DOHH2 (cell line): ENCODE data around the gene BLID.

Source experiments
- H3F3A ChIP-seq: fragments of 200-600 bp; sonication (generic), shearing (Covaris generic); 2 replicates; pipeline ENCODE4 v1.6.0; 2016; ENCODE audit warnings: antibody characterized with exemption, mild to moderate bottlenecking; ENCODE audit not compliant: control insufficient read depth, insufficient read depth
- H3K27ac ChIP-seq: fragments of 200-600 bp; sonication (generic); 2 replicates; pipeline ENCODE4 v1.5.1; 2014; ENCODE audit warnings: low read depth, mild to moderate bottlenecking, low read length, moderate library complexity
- H3K27me3 ChIP-seq: fragments of 200-600 bp; sonication (generic); 2 replicates; pipeline ENCODE4 v1.6.1; 2014; ENCODE audit warnings: mild to moderate bottlenecking, low read length, mixed read lengths; ENCODE audit not compliant: control insufficient read depth
- H3K36me3 ChIP-seq: fragments of 200-600 bp; sonication (generic); 2 replicates; pipeline ENCODE4 v1.6.1; 2014; ENCODE audit warnings: mild to moderate bottlenecking, low read length, moderate library complexity, mixed read lengths; ENCODE audit not compliant: control insufficient read depth
- H3K4me1 ChIP-seq: fragments of 200-600 bp; sonication (generic); 2 replicates; pipeline ENCODE4 v1.6.1; 2014; ENCODE audit warnings: mild to moderate bottlenecking, low read length, mixed read lengths; ENCODE audit not compliant: control insufficient read depth
- H3K4me2 ChIP-seq: fragments of 200-600 bp; sonication (generic); 2 replicates; pipeline ENCODE4 v1.6.0; 2014; ENCODE audit warnings: mild to moderate bottlenecking, low read length, moderate library complexity
- H3K4me3 ChIP-seq: fragments of 200-600 bp; sonication (generic); 2 replicates; pipeline ENCODE4 v1.5.1; 2014; ENCODE audit warnings: mild to moderate bottlenecking, low read length, mixed read lengths
- H3K79me2 ChIP-seq: fragments of 200-600 bp; sonication (generic); 2 replicates; pipeline ENCODE4 v1.6.1; 2014; ENCODE audit warnings: mild to moderate bottlenecking, low read length, mixed read lengths; ENCODE audit not compliant: control insufficient read depth
- H3K9me2 ChIP-seq: fragments of 200-600 bp; sonication (generic); replicated peaks from 2 replicates; pipeline ENCODE4 v1.6.1; 2014; ENCODE audit warnings: mild to moderate bottlenecking, low read length, mixed read lengths; ENCODE audit not compliant: control insufficient read depth
- H3K9me3 ChIP-seq: fragments of 200-600 bp; sonication (generic); 2 replicates; pipeline ENCODE4 v1.6.1; 2014; ENCODE audit warnings: antibody characterized with exemption, low read length, mixed read lengths; ENCODE audit not compliant: control insufficient read depth, insufficient read depth
- H4K20me1 ChIP-seq: fragments of 200-600 bp; sonication (generic); 2 replicates; pipeline ENCODE4 v1.6.0; 2014; ENCODE audit warnings: low read depth, mild to moderate bottlenecking, antibody characterized with exemption, low read length, moderate library complexity; ENCODE audit not compliant: control insufficient read depth, insufficient read depth
- CTCF ChIP-seq: fragments of 200-600 bp; sonication (generic); IDR thresholded peaks from one replicate; pipeline ENCODE4 v1.5.1; 2014; ENCODE audit warnings: antibody characterized with exemption, mild to moderate bottlenecking, low read depth, low read length; ENCODE audit not compliant: poor library complexity, severe bottlenecking
- EZH2phosphoT487 ChIP-seq: fragments of 200-600 bp; sonication (generic); IDR thresholded peaks from 2 replicates; pipeline ENCODE4 v1.6.1; 2017; ENCODE audit warnings: borderline replicate concordance, mild to moderate bottlenecking, antibody characterized with exemption, low read length, moderate library complexity, mixed read lengths

Gene BLID

GRCh38 chr11:122140500-122140899, 24.5 kb upstream of the BLID start:
- Histone ChIP-seq H3F3A (no peaks in the 10 kb centered on the region), H3K9me2 (no peaks in the 10 kb centered on the region), H4K20me1 (no peaks in the 10 kb centered on the region), H3K4me1 (no peaks in the 10 kb centered on the region), H3K9me3 (no peaks in the 10 kb centered on the region), H3K27me3 (no peaks in the 10 kb centered on the region), H3K36me3 (no peaks in the 10 kb centered on the region), H3K4me3 (no peak overlapping the region), H3K27ac (no peak overlapping the region), H3K4me2 (no peak overlapping the region), H3K79me2 (no peaks in the 10 kb centered on the region)
- TF ChIP-seq EZH2phosphoT487 = no peak
- no peak for TF ChIP-seq CTCF

- Histone ChIP-seq H3K4me2 (no peak overlapping the region), H3K27ac (no peak overlapping the region), H3K36me3 (no peaks in the 10 kb centered on the region), H3F3A (no peaks in the 10 kb centered on the region), H3K27me3 (no peaks in the 10 kb centered on the region), H3K79me2 (no peaks in the 10 kb centered on the region), H4K20me1 (no peaks in the 10 kb centered on the region), H3K4me3 (no peak overlapping the region), H3K4me1 (no peaks in the 10 kb centered on the region), H3K9me2 (no peaks in the 10 kb centered on the region), H3K9me3 (no peaks in the 10 kb centered on the region)
- no peak for TF ChIP-seq EZH2phosphoT487
- TF ChIP-seq CTCF = no peak
Measured at GRCh38 chr11:122139595-122139866, 23.5 kb upstream of the BLID start.

- Histone ChIP-seq H3K4me1 (no peaks in the 10 kb centered on the region), H3K36me3 (no peaks in the 10 kb centered on the region), H3K9me3 (no peaks in the 10 kb centered on the region), H3K4me2 (no peak overlapping the region), H3F3A (no peaks in the 10 kb centered on the region), H3K9me2 (no peaks in the 10 kb centered on the region), H3K27me3 (no peaks in the 10 kb centered on the region), H3K79me2 (no peaks in the 10 kb centered on the region), H3K4me3 (no peak overlapping the region), H4K20me1 (no peaks in the 10 kb centered on the region), H3K27ac (no peak overlapping the region)
- TF ChIP-seq CTCF (no peak), EZH2phosphoT487 (no peak)
Measured at GRCh38 chr11:122138744-122139594, 23.0 kb upstream of the BLID start.
